K562 (cell line): Measurements from ENCODE around the gene PMCH. TPM values are rescaled to one million over a fixed set of nuclear protein-coding genes. Genes with fewer than 3 reads are reported as not detected.

Source experiments
- ATAC-seq: fragments of 200-7000 bp; cut with Tn5 transposase; 3 replicates; pipeline ENCODE4 v1.9.1; 2020; ENCODE audit warnings: moderate library complexity
- BruUV-seq: library from RNA; stranded (reverse); fragments of 400-500 nt; replicated peaks from 2 replicates; lab custom pipeline; 2021; lab: Mats Ljungman, UMichigan
- CTCF ChIA-PET: fragments of 300-600 bp; formaldehyde crosslinking; extraction: SDS; loops from one replicate; lab custom pipeline; 2021; ENCODE audit warnings: low intra/inter-chr PET ratio; lab: Yijun Ruan, JAX
- POLR2A ChIA-PET: fragments of 300-600, 350-650 bp; sonication (Branson Sonifier 250); formaldehyde crosslinking; extraction: SDS; loops from one replicate; lab custom pipeline; 2021; ENCODE audit warnings: antibody characterized with exemption, inconsistent platforms; lab: Yijun Ruan, JAX
- DNase-seq, 4 experiments: peaks; one replicate each; pipeline versions ENCODE4 v3.0.0 to v3.0.0-alpha.2; 2011 to 2018; ENCODE audit warnings: low spot score in 3 of 4, mixed read lengths in 3 of 4; ENCODE audit errors: extremely low read depth in 1 of 4
- FAIRE-seq: peaks from 2 replicates; lab custom pipeline; 2011; peaks lifted over from hg19 to GRCh38; lab: Jason Lieb, UNC
- H2AFZ ChIP-seq: 2 replicates; pipeline ENCODE4 v1.6.0; 2011; ENCODE audit warnings: low read depth, low read length, control low read depth, inconsistent platforms
- H3K27ac ChIP-seq: fragments of 200-600 bp; 3 replicates; pipeline ENCODE4 v1.8.0; 2011; ENCODE audit warnings: low read depth, mild to moderate bottlenecking, control low read depth, inconsistent platforms, low read length, moderate library complexity, mixed read lengths; ENCODE audit errors: extremely low read depth
- H3K27me3 ChIP-seq, 2 experiments: fragments of 300-600 bp in 1 of 2; 2 replicates in 1 of 2; 3 replicates in 1 of 2; pipeline versions ENCODE4 v1.6.0 to v1.8.0; 2011; ENCODE audit warnings: inconsistent platforms in 2 of 2, low read length in 2 of 2, mild to moderate bottlenecking in 1 of 2, mixed read lengths in 1 of 2, moderate library complexity in 1 of 2; ENCODE audit not compliant: control insufficient read depth in 2 of 2, insufficient read depth in 2 of 2
- H3K36me3 ChIP-seq: fragments of 300-600 bp; 3 replicates; pipeline ENCODE4 v1.8.0; 2011; ENCODE audit warnings: mild to moderate bottlenecking, low read length, inconsistent platforms; ENCODE audit not compliant: control insufficient read depth, insufficient read depth
- H3K4me1 ChIP-seq, 2 experiments: fragments of 200-600 bp in 1 of 2; replicated peaks in 1 of 2; 2 replicates in 1 of 2; 3 replicates in 1 of 2; pipeline versions ENCODE4 v1.5.1 to v1.8.0; 2011; ENCODE audit warnings: inconsistent platforms in 2 of 2, low read length in 2 of 2, mild to moderate bottlenecking in 1 of 2, mixed read lengths in 1 of 2, moderate library complexity in 1 of 2; ENCODE audit not compliant: control insufficient read depth in 2 of 2, insufficient read depth in 2 of 2
- H3K4me2 ChIP-seq: 2 replicates; pipeline ENCODE4 v1.6.1; 2011; ENCODE audit warnings: low read length, control low read depth, inconsistent platforms, mixed read lengths; ENCODE audit not compliant: insufficient read depth
- H3K4me3 ChIP-seq: fragments of 200-600 bp; sonication (generic), shearing (Covaris generic); 2 replicates; pipeline ENCODE4 v1.5.1; 2016; ENCODE audit warnings: control low read depth, inconsistent platforms
- H3K79me2 ChIP-seq: fragments of 200-600 bp; 3 replicates; pipeline ENCODE4 v1.8.0; 2011; ENCODE audit warnings: low read length, inconsistent platforms; ENCODE audit not compliant: control insufficient read depth, insufficient read depth
- H3K9ac ChIP-seq, 2 experiments: 2 replicates each; pipeline versions ENCODE4 v1.6.0 to v1.6.1; 2011; ENCODE audit warnings: low read depth in 2 of 2, low read length in 2 of 2, control low read depth in 1 of 2, inconsistent platforms in 1 of 2, mild to moderate bottlenecking in 1 of 2, mixed read lengths in 1 of 2; ENCODE audit not compliant: insufficient read depth in 1 of 2
- H3K9me1 ChIP-seq: one replicate; pipeline ENCODE4 v1.6.0; 2011; ENCODE audit warnings: inconsistent platforms, mild to moderate bottlenecking, low read length, moderate library complexity; ENCODE audit not compliant: control insufficient read depth, insufficient read depth
- H3K9me3 ChIP-seq: replicated peaks from 2 replicates; pipeline ENCODE4 v1.5.1; 2011; ENCODE audit warnings: low read depth, low read length, inconsistent platforms; ENCODE audit not compliant: control insufficient read depth, insufficient read depth
- H4K20me1 ChIP-seq: replicated peaks from 2 replicates; pipeline ENCODE4 v1.6.1; 2011; ENCODE audit warnings: low read length, inconsistent platforms, mixed read lengths; ENCODE audit not compliant: control insufficient read depth, insufficient read depth
- C11orf30 ChIP-seq: fragments of 450-650 bp; IDR thresholded peaks from 2 replicates; pipeline ENCODE4 v1.6.1; 2016; ENCODE audit warnings: low read depth, mild to moderate bottlenecking
- CBFA2T3 ChIP-seq: fragments of 450-650 bp; IDR thresholded peaks from 2 replicates; pipeline ENCODE4 v1.6.1; 2017
- CBX1 ChIP-seq: sonication (generic); IDR thresholded peaks from 2 replicates; pipeline ENCODE4 v1.6.1; 2016; ENCODE audit warnings: antibody characterized with exemption, low read depth, mild to moderate bottlenecking
- CBX3 ChIP-seq, 2 experiments: IDR thresholded peaks; 1 replicate in 1 of 2; 2 replicates in 1 of 2; pipeline ENCODE4 v1.6.1; 2012; ENCODE audit warnings: inconsistent platforms in 2 of 2, low read length in 2 of 2, borderline replicate concordance in 1 of 2, control low read depth in 1 of 2
- DMBX1 ChIP-seq: fragments of 250-450 bp; sonication (Bioruptor Pico); IDR thresholded peaks from 2 replicates; pipeline ENCODE4 v1.8.0; 2022; ENCODE audit warnings: inconsistent platforms, mild to moderate bottlenecking, moderate library complexity, borderline replicate concordance
- HCFC1 ChIP-seq: IDR thresholded peaks from 2 replicates; pipeline ENCODE4 v1.6.1; 2012; ENCODE audit warnings: low read depth, low read length, improper control_type of control experiment
- JUN ChIP-seq, 2 experiments: sonication (generic) in 1 of 2; formaldehyde crosslinking in 1 of 2; IDR thresholded peaks; 2 replicates each; pipeline versions ENCODE4 v1.6.1 to v1.8.0; 2012 to 2022; ENCODE audit warnings: borderline replicate concordance in 2 of 2, mild to moderate bottlenecking in 2 of 2, improper control_type of control experiment in 1 of 2, low read depth in 1 of 2, low read length in 1 of 2, missing genetic modification reagents in 1 of 2
- KHSRP ChIP-seq: fragments of 450-650 bp; IDR thresholded peaks from 2 replicates; pipeline ENCODE4 v1.6.1; 2017
- MAFG ChIP-seq: fragments of 450-650 bp; conservative IDR thresholded peaks from 2 replicates; pipeline ENCODE4 v1.6.1; 2016; ENCODE audit warnings: missing genetic modification characterization, missing compliant biosample characterization
- MTA1 ChIP-seq: fragments of 450-650 bp; IDR thresholded peaks from 2 replicates; pipeline ENCODE4 v1.6.1; 2017; ENCODE audit warnings: borderline replicate concordance
- MXI1 ChIP-seq: IDR thresholded peaks from 2 replicates; pipeline ENCODE4 v1.6.1; 2011; ENCODE audit warnings: low read depth, mild to moderate bottlenecking, improper control_type of control experiment, low read length
- NR2C1 ChIP-seq, 2 experiments: fragments of 450-650 bp; IDR thresholded peaks; 2 replicates each; pipeline ENCODE4 v1.6.1; 2017; ENCODE audit warnings: mild to moderate bottlenecking in 2 of 2, antibody characterized with exemption in 1 of 2, inconsistent platforms in 1 of 2, missing compliant biosample characterization in 1 of 2, missing genetic modification characterization in 1 of 2
- SAFB2 ChIP-seq: fragments of 200-400 bp; formaldehyde crosslinking; IDR thresholded peaks from 2 replicates; pipeline ENCODE4 v1.6.1; 2018; ENCODE audit warnings: borderline replicate concordance, low read length, low read depth, moderate library complexity; ENCODE audit not compliant: severe bottlenecking
- SP2 ChIP-seq: IDR thresholded peaks from 2 replicates; pipeline ENCODE4 v1.6.1; 2011; ENCODE audit warnings: mild to moderate bottlenecking, low read depth, low read length, moderate library complexity; ENCODE audit not compliant: poor library complexity, severe bottlenecking; ENCODE audit errors: extremely low read depth
- SPI1 ChIP-seq: IDR thresholded peaks from 2 replicates; pipeline ENCODE4 v1.6.1; 2011; ENCODE audit warnings: low read depth, low read length, control low read depth, borderline replicate concordance
- SRSF1 ChIP-seq: fragments of 200-400 bp; formaldehyde crosslinking; IDR thresholded peaks from 2 replicates; pipeline ENCODE4 v1.6.1; 2017; ENCODE audit warnings: mild to moderate bottlenecking, low read depth, low read length, moderate library complexity
- TRIM28 ChIP-seq: fragments of 450-650 bp; IDR thresholded peaks from 2 replicates; pipeline ENCODE4 v1.6.1; 2017
- XRCC4 ChIP-seq: IDR thresholded peaks from one replicate; pipeline ENCODE4 v1.6.1; 2011; ENCODE audit not compliant: insufficient read depth, insufficient read length; ENCODE audit errors: extremely low read depth
- ZKSCAN1 ChIP-seq: fragments of 150-350 bp; IDR thresholded peaks from 2 replicates; pipeline ENCODE4 v1.6.1; 2016; ENCODE audit warnings: low read depth, low read length
- ZNF212 ChIP-seq: fragments of 450-650 bp; formaldehyde crosslinking; IDR thresholded peaks from 2 replicates; pipeline ENCODE4 v1.4.0; 2020; ENCODE audit warnings: mild to moderate bottlenecking
- ZNF316 ChIP-seq: fragments of 450-650 bp; IDR thresholded peaks from 2 replicates; pipeline ENCODE4 v1.6.1; 2016
- ZNF699 ChIP-seq: fragments of 250-450 bp; sonication (Bioruptor Pico); IDR thresholded peaks from 2 replicates; pipeline ENCODE4 v1.8.0; 2021; ENCODE audit warnings: mild to moderate bottlenecking, moderate library complexity; ENCODE audit not compliant: insufficient replicate concordance
- ZNF717 ChIP-seq: fragments of 250-450 bp; sonication (Bioruptor Pico); IDR thresholded peaks from 2 replicates; pipeline ENCODE4 v1.5.0; 2021
- ZNF780A ChIP-seq: fragments of 250-450 bp; sonication (Bioruptor Pico); IDR thresholded peaks from 2 replicates; pipeline ENCODE4 v1.5.0; 2021; ENCODE audit warnings: mild to moderate bottlenecking
- WGBS: fragments of 100-300 bp; shearing (Covaris generic); methylation state at CpG from one replicate; pipeline ENCODE4 v1.1.6; 2016; ENCODE audit warnings: low coverage, mixed read lengths; ENCODE audit not compliant: insufficient coverage; ENCODE audit errors: missing lambda C conversion rate; 5-methylcytosine and 5-hydroxymethylcytosine counted together
- in situ Hi-C: fragments of 300-500 bp; cut with MboI; formaldehyde crosslinking; loops from 4 replicates; pipeline ENCODE4 v1.15.0; 2018; ENCODE audit warnings: inconsistent platforms, mixed read lengths
- intact Hi-C: fragments of 100-400 bp; cut with micrococcal nuclease; formaldehyde crosslinking; loops from 2 replicates; pipeline ENCODE4 v1.14.2; 2022
- polyA plus RNA-seq, 8 experiments: library from polyadenylated mRNA; depleted of rRNA in 4 of 8; stranded (reverse) in 5 of 8; unstranded in 3 of 8; fragments of >200 nt; fragmentation: Nextera tagmentation in 2 of 8; fragmentation: Illumina TruSeq in 1 of 8; extraction: Ambion mirVana in 2 of 8; extraction: Trizol in 1 of 8; gene quantifications; 2 replicates each; pipeline versions ENCODE4 v1.2.1 to v1.2.3, GENCODE V29; 2011 to 2014; ENCODE audit warnings: inconsistent platforms in 1 of 8, missing spikeins in 1 of 8
- total RNA-seq, 7 experiments: library from RNA; depleted of rRNA in 6 of 7; stranded (reverse); fragments of >200 nt in 6 of 7; fragmentation: Illumina TruSeq in 2 of 7; extraction: Trizol in 2 of 7; gene quantifications; 2 replicates each; pipeline versions ENCODE4 v1.2.1 to v1.2.3, GENCODE V29; 2011 to 2021; ENCODE audit warnings: low replicate concordance in 1 of 7

The PMCH gene
- total and polyA plus RNA-seq, 9 of the 15 experiments (the other 6 are each of a cell fraction or from before 2014, with no cell fraction given): 0.10 to 0.20 TPM; not detected in 7

DNA sequence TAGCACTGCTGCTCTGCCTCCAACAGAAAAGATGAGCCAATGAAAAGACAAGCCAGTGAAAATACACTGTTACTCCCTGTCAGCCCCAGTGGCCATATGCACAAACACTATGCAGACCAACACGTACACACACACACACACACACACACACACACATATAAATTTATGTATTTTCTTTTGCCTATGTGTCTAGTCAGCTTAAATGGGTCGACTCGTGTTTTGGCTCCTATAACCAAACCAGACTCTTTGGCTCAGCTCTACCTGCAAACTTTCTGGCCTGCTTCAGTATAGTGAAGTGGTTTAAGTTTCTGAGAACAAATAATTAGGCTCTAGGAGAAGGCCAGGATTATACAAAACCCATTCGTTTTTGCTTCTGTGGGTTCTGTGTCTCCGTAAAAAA, 30.3 kb upstream of the PMCH start:
- no TSS peak for BruUV-seq
- H3K27ac ChIP-seq: no peak overlapping the region
- DNase-seq (no peak), ATAC-seq (no peak), FAIRE-seq (peak; percentile 35)
- H3K9ac ChIP-seq: no peak overlapping the region
- H3K27me3 ChIP-seq: no peaks in the 10 kb centered on the region
- no peak overlapping the region for H3K4me3 ChIP-seq
- H3K36me3 ChIP-seq: no peaks in the 10 kb centered on the region
- H3K4me1 ChIP-seq: no peaks in the 10 kb centered on the region; a peak in 1 of 5 replicates
- no peaks in the 10 kb centered on the region for H4K20me1 ChIP-seq
- ChIA-PET POLR2A (no interaction called here), CTCF (no interaction called here)
- no peaks in the 10 kb centered on the region for H3K79me2 ChIP-seq
- in situ Hi-C loops: no loop called here
- 10% methylated on average over 5 of the region's 5 CpGs for WGBS
- no peak overlapping the region for H2AFZ ChIP-seq
- H3K9me3 ChIP-seq: no peaks in the 10 kb centered on the region
- H3K4me2 ChIP-seq: no peak overlapping the region
- intact Hi-C loops: no loop called here
- H3K9me1 ChIP-seq: no peaks in the 10 kb centered on the region
- TF ChIP-seq MTA1: no peak
- TF ChIP-seq JUN (IDR thresholded peaks at IDR 0.05; ENCODE audit: borderline replicate concordance, low read depth, low read length): no peak
- no peak for TF ChIP-seq JUN (CRISPR knock-in tag; IDR thresholded peaks at IDR 0.05; ENCODE audit: borderline replicate concordance)
- TF ChIP-seq ZNF212 (CRISPR knock-in tag): no peak
- no peak for TF ChIP-seq DMBX1 (CRISPR knock-in tag)
- TF ChIP-seq ZNF780A (CRISPR knock-in tag): no peak
- TF ChIP-seq HCFC1: no peak
- TF ChIP-seq C11orf30: peak; percentile 58
- TF ChIP-seq TRIM28: no peak
- TF ChIP-seq MAFG (tag): peak; percentile 18; the same call in 1 of the 2 replicates
- no peak for TF ChIP-seq SPI1
- no peak for TF ChIP-seq ZNF717 (CRISPR knock-in tag)
- no peak for TF ChIP-seq XRCC4
- no peak for TF ChIP-seq SAFB2
- TF ChIP-seq CBX1: no peak
- peak; percentile 67 for TF ChIP-seq ZNF316
- TF ChIP-seq MXI1: no peak
- TF ChIP-seq ZNF699: no peak
- TF ChIP-seq ZKSCAN1: no peak
- TF ChIP-seq NR2C1 (IDR thresholded peaks at IDR 0.05): no peak
- no peak for TF ChIP-seq NR2C1 (tag; IDR thresholded peaks at IDR 0.05)
- TF ChIP-seq CBX3 (IDR thresholded peaks at IDR 0.05; ENCODE audit: borderline replicate concordance in 1 of 2, low read length in 2 of 2): no peak
- no peak for TF ChIP-seq KHSRP
- no peak for TF ChIP-seq SP2
- TF ChIP-seq CBFA2T3: no peak
- TF ChIP-seq SRSF1: no peak
